HEK293T (cell line): ENCODE results near the gene DHRS13.

Experiments used
- FOXA1 ChIP-seq: fragments of 450-650 bp; IDR thresholded peaks from 2 replicates; pipeline ENCODE4 v1.6.1; 2016; ENCODE audit warnings: mild to moderate bottlenecking
- FOXK2 ChIP-seq: fragments of 450-650 bp; IDR thresholded peaks from 2 replicates; pipeline ENCODE4 v1.6.1; 2016; ENCODE audit warnings: mild to moderate bottlenecking
- NFRKB ChIP-seq: fragments of 450-650 bp; IDR thresholded peaks from 2 replicates; pipeline ENCODE4 v1.6.1; 2016; ENCODE audit warnings: mild to moderate bottlenecking, moderate library complexity
- SP1 ChIP-seq: fragments of 450-650 bp; IDR thresholded peaks from 2 replicates; pipeline ENCODE4 v1.6.1; 2017

DNA sequence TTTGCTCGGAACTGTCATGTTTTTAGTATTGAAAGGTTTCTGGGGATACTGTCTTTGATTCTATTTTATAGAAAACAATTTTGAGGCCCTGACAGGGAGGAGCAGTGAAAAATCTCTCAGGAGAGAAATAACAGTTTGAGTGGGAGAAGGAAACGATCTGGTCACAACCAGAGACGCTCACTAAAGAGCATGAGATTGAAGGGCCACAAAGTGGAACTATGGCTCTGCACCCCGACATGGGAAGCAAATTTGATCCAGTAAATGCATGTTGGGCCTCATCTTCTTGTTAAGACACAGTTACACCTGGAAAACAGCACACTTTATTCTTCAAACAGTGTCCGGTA, 47.6 kb downstream of the DHRS13 start:
- no peak for TF ChIP-seq SP1
- no peak for TF ChIP-seq NFRKB
- no peak for TF ChIP-seq FOXK2
- TF ChIP-seq FOXA1: no peak
